Common myeloid progenitor, CD34-positive (primary cell): ENCODE results near the gene MAPKBP1.

ENCODE experiments used
- CTCF ChIA-PET: fragments of 350-600 bp; sonication (Branson Sonifier 250); formaldehyde crosslinking; loops from one replicate; lab custom pipeline; 2021; ENCODE audit warnings: antibody characterized with exemption; lab: Charles Lee
- POLR2A ChIA-PET: fragments of 350-600 bp; sonication (Branson Sonifier 250); formaldehyde crosslinking; loops from one replicate; lab custom pipeline; 2021; ENCODE audit warnings: antibody characterized with exemption; lab: Charles Lee
- DNase-seq, 3 donors: peaks; one replicate each; pipeline versions ENCODE4 v3.0.0 to v3.0.0-alpha.2; 2013
- H3K27ac ChIP-seq, 2 experiments: 1 replicate in 1 of 2; 2 replicates in 1 of 2; pipeline ENCODE4 v1.7.0; 2013; ENCODE audit warnings: inconsistent platforms in 2 of 2, low read length in 2 of 2, mild to moderate bottlenecking in 2 of 2, low read depth in 1 of 2, moderate library complexity in 1 of 2; ENCODE audit not compliant: severe bottlenecking in 2 of 2, insufficient read depth in 1 of 2, poor library complexity in 1 of 2
- H3K27me3 ChIP-seq, 5 experiments: replicated peaks in 2 of 5; 1 replicate in 3 of 5; 2 replicates in 2 of 5; pipeline versions ENCODE4 v1.6.1 to v1.7.0; 2013; ENCODE audit warnings: low read length in 4 of 5, mild to moderate bottlenecking in 2 of 5, moderate library complexity in 2 of 5, inconsistent platforms in 1 of 5; ENCODE audit not compliant: insufficient read depth in 5 of 5, control insufficient read depth in 4 of 5
- H3K36me3 ChIP-seq, 4 experiments: 1 replicate in 2 of 4; 2 replicates in 2 of 4; pipeline versions ENCODE4 v1.6.1 to v1.7.0; 2013; ENCODE audit warnings: low read length in 3 of 4, control low read depth in 1 of 4, mild to moderate bottlenecking in 1 of 4; ENCODE audit not compliant: control insufficient read depth in 4 of 4, insufficient read depth in 4 of 4
- H3K4me1 ChIP-seq, 4 experiments: 1 replicate in 3 of 4; 2 replicates in 1 of 4; pipeline versions ENCODE4 v1.6.1 to v1.7.1; 2013; ENCODE audit warnings: low read length in 3 of 4, mild to moderate bottlenecking in 3 of 4, control low read depth in 1 of 4, inconsistent platforms in 1 of 4, moderate library complexity in 1 of 4; ENCODE audit not compliant: control insufficient read depth in 4 of 4, insufficient read depth in 4 of 4; ENCODE audit errors: control extremely low read depth in 1 of 4
- H3K4me3 ChIP-seq, 7 experiments: 1 replicate in 4 of 7; 2 replicates in 3 of 7; pipeline versions ENCODE4 v1.5.1 to v1.7.0; 2013; ENCODE audit warnings: mild to moderate bottlenecking in 7 of 7, low read length in 6 of 7, moderate library complexity in 6 of 7, inconsistent platforms in 2 of 7, low read depth in 2 of 7, control low read depth in 1 of 7; ENCODE audit not compliant: insufficient read depth in 4 of 7, control insufficient read depth in 1 of 7; ENCODE audit errors: extremely low read depth in 1 of 7
- H3K9me3 ChIP-seq, 5 experiments: 1 replicate in 4 of 5; 2 replicates in 1 of 5; pipeline versions ENCODE4 v1.6.1 to v1.7.1; 2013; ENCODE audit warnings: low read length in 4 of 5, mild to moderate bottlenecking in 2 of 5, inconsistent platforms in 1 of 5, low read depth in 1 of 5, moderate library complexity in 1 of 5; ENCODE audit not compliant: control insufficient read depth in 4 of 5, insufficient read depth in 2 of 5; ENCODE audit errors: control extremely low read depth in 1 of 5
- WGBS: methylation state at CpG from one replicate; pipeline ENCODE4 v1.1.5; 2013; ENCODE audit not compliant: insufficient coverage; 5-methylcytosine and 5-hydroxymethylcytosine counted together

Gene MAPKBP1

GRCh38 chr15:41790169-41790568 lies 15.9 kb downstream of the MAPKBP1 start:
- Histone ChIP-seq H3K4me1 (peaks cover 15 to 60% (median 52%) of the 10 kb centered on the region in 4 experiments), H3K27ac (peak overlapping the region; percentile 67 to 83), H3K9me3 (no peaks in the 10 kb centered on the region), H3K36me3 (no peaks in the 10 kb centered on the region), H3K4me3 (peak overlapping the region in 3 of 7 experiments; percentile 12 to 55 (median 37)), H3K27me3 (no peaks in the 10 kb centered on the region)
- 91% methylated on average over 3 of the region's 3 CpGs for WGBS
- peak in 1 of 3 donors; percentile 15 for DNase-seq
- ChIA-PET CTCF (interaction anchor here (0.9 to 5.4 kb wide), 6 partner anchors 10 to 21 kb away, joined by 3 to 44 read pairs (median 6); partner anchors contain the start of gene MAPKBP1), POLR2A (no interaction called here)

- 11% methylated on average over 4 of the region's 5 CpGs for WGBS
- Histone ChIP-seq H3K4me1 (peaks cover 17 to 65% (median 56%) of the 10 kb centered on the region in 4 experiments), H3K27ac (peak overlapping the region; percentile 67 to 83), H3K4me3 (peak overlapping the region in 4 of 7 experiments; percentile 12 to 55 (median 36)), H3K36me3 (no peaks in the 10 kb centered on the region), H3K27me3 (no peaks in the 10 kb centered on the region), H3K9me3 (no peaks in the 10 kb centered on the region)
- POLR2A ChIA-PET: interaction anchor here (0.5 kb wide), 1 partner anchor 120 kb away, joined by 3 read pairs; no protein-coding TSS in a partner anchor
- CTCF ChIA-PET: interaction anchor here (0.9 to 5.4 kb wide), 8 partner anchors 11 to 20 kb away, joined by 3 to 44 read pairs (median 4); partner anchors contain the start of gene MAPKBP1
- peak in 2 of 3 donors; percentile 78 to 86 for DNase-seq
These were observed 16.7 kb downstream of the MAPKBP1 start for GRCh38 chr15:41790756-41791546.

GRCh38 chr15:41791547-41791937 lies 17.3 kb downstream of the MAPKBP1 start:
- CTCF ChIA-PET: interaction anchor here (1.0 to 5.4 kb wide), 6 partner anchors 10 to 20 kb away, joined by 3 to 44 read pairs (median 4); partner anchors contain the start of gene MAPKBP1
- POLR2A ChIA-PET: interaction anchor here (0.5 to 1.3 kb wide), 2 partner anchors 19 to 120 kb away, joined by 3 to 4 read pairs; no protein-coding TSS in a partner anchor
- DNase-seq: no peak
- WGBS: 62% methylated on average over 3 of the region's 4 CpGs
- no peaks in the 10 kb centered on the region for H3K9me3 ChIP-seq
- peak overlapping the region; percentile 67 to 83 for H3K27ac ChIP-seq
- H3K27me3 ChIP-seq: no peaks in the 10 kb centered on the region
- H3K4me3 ChIP-seq: peak overlapping the region in 2 of 7 experiments; percentile 31 to 35
- H3K4me1 ChIP-seq: peaks cover 17 to 71% (median 62%) of the 10 kb centered on the region in 4 experiments
- no peaks in the 10 kb centered on the region for H3K36me3 ChIP-seq

GRCh38 chr15:41792000-41792637 lies 17.8 kb downstream of the MAPKBP1 start:
- no peaks in the 10 kb centered on the region for H3K9me3 ChIP-seq
- no peak overlapping the region for H3K4me3 ChIP-seq
- no peak for DNase-seq
- H3K36me3 ChIP-seq: no peaks in the 10 kb centered on the region
- WGBS: 100% methylated on average over 4 of the region's 5 CpGs
- ChIA-PET POLR2A (interaction anchor here (0.6 to 1.3 kb wide), 2 partner anchors 9 to 18 kb away, joined by 3 to 4 read pairs; no protein-coding TSS in a partner anchor), CTCF (interaction anchor here (0.5 to 6.7 kb wide), 11 partner anchors 8 to 109 kb away, joined by 3 to 46 read pairs (median 4); partner anchors contain the start of gene MAPKBP1)
- H3K4me1 ChIP-seq: peaks cover 19 to 76% (median 67%) of the 10 kb centered on the region in 4 experiments
- peak overlapping the region in 1 of 2 experiments; percentile 83 for H3K27ac ChIP-seq
- no peaks in the 10 kb centered on the region for H3K27me3 ChIP-seq

GRCh38 chr15:41794081-41794480 lies 19.8 kb downstream of the MAPKBP1 start:
- POLR2A ChIA-PET: interaction anchor here (0.6 kb wide), 1 partner anchor 16 kb away, joined by 6 read pairs; no protein-coding TSS in a partner anchor
- CTCF ChIA-PET: interaction anchor here (1.3 to 6.7 kb wide), 5 partner anchors 7 to 122 kb away, joined by 4 to 46 read pairs (median 10); partner anchors contain the start of gene MAPKBP1
- Histone ChIP-seq H3K4me3 (no peak overlapping the region), H3K9me3 (no peaks in the 10 kb centered on the region), H3K27ac (no peak overlapping the region), H3K4me1 (peaks cover 13 to 69% (median 61%) of the 10 kb centered on the region in 4 experiments), H3K36me3 (no peaks in the 10 kb centered on the region), H3K27me3 (no peaks in the 10 kb centered on the region)
- no CpG with 5 or more reads among the region's 4 CpGs for WGBS
- no peak for DNase-seq

- no peaks in the 10 kb centered on the region for H3K27me3 ChIP-seq
- CTCF ChIA-PET: interaction anchor here (0.6 to 6.7 kb wide), 8 partner anchors 11 to 283 kb away, joined by 3 to 46 read pairs (median 7); partner anchors contain the start of genes LTK and MAPKBP1
- peaks cover 0 to 2% (median 0%) of the 10 kb centered on the region in 5 experiments for H3K9me3 ChIP-seq
- POLR2A ChIA-PET: interaction anchor here (1.2 kb wide), 1 partner anchor 10 kb away, joined by 3 read pairs; no protein-coding TSS in a partner anchor
- peaks cover 0 to 15% (median 6%) of the 10 kb centered on the region in 4 experiments for H3K36me3 ChIP-seq
- H3K27ac ChIP-seq: no peak overlapping the region
- peak in 1 of 3 donors; percentile 21 for DNase-seq
- WGBS: 42% methylated on average over 8 of the region's 10 CpGs
- H3K4me3 ChIP-seq: peak overlapping the region in 2 of 7 experiments; percentile 28 to 38
- peaks cover 4 to 48% (median 39%) of the 10 kb centered on the region in 4 experiments for H3K4me1 ChIP-seq
These were observed 21.9 kb downstream of the MAPKBP1 start for GRCh38 chr15:41795996-41796856.
